A549 (cell line): ENCODE data around the gene C2CD3.
A peak's percentile ranks its signal among the peaks of the same experiment; 100 is the strongest.

Source experiments
- ATOH8 ChIP-seq: fragments of 250-450 bp; sonication (Bioruptor Pico); IDR thresholded peaks from 2 replicates; pipeline ENCODE4 v1.5.0; 2020; ENCODE audit warnings: low read depth, mild to moderate bottlenecking, moderate library complexity
- BHLHE40 ChIP-seq: IDR thresholded peaks from 2 replicates; pipeline ENCODE4 v1.6.1; 2012; ENCODE audit warnings: low read depth, low read length, inconsistent platforms
- CTCF ChIP-seq: fragments of >200 bp; sonication (Bioruptor Twin); formaldehyde crosslinking; IDR thresholded peaks from 3 replicates; pipeline ENCODE4 v1.5.1; 2016
- ELK1 ChIP-seq: fragments of 150-350 bp; IDR thresholded peaks from 2 replicates; pipeline ENCODE4 v1.6.1; 2014; ENCODE audit warnings: low read depth, mild to moderate bottlenecking, low read length
- EP300 ChIP-seq, 2 experiments: fragments of >200 bp; sonication (Bioruptor Twin); formaldehyde crosslinking; IDR thresholded peaks; 2 replicates in 1 of 2; 3 replicates in 1 of 2; pipeline ENCODE4 v1.6.1; 2016 to 2017
- HOXA7 ChIP-seq: fragments of 250-450 bp; sonication (Bioruptor Pico); IDR thresholded peaks from 2 replicates; pipeline ENCODE4 v1.5.0; 2020; ENCODE audit warnings: mild to moderate bottlenecking, moderate library complexity
- MAX ChIP-seq: IDR thresholded peaks from 2 replicates; pipeline ENCODE4 v1.6.1; 2012
- MYC ChIP-seq: IDR thresholded peaks from 2 replicates; pipeline ENCODE4 v1.6.1; 2012; ENCODE audit warnings: mild to moderate bottlenecking, inconsistent platforms, low read length, improper control_type of control experiment, borderline replicate concordance
- NFE2L2 ChIP-seq: fragments of 150-350 bp; conservative IDR thresholded peaks from 2 replicates; pipeline ENCODE4 v1.6.1; 2014; ENCODE audit warnings: low read length
- PBX3 ChIP-seq: IDR thresholded peaks from 2 replicates; pipeline ENCODE4 v1.6.1; 2012
- POLR2A ChIP-seq: IDR thresholded peaks from 2 replicates; pipeline ENCODE4 v1.6.1; 2012; ENCODE audit warnings: mild to moderate bottlenecking, low read length
- RAD21 ChIP-seq, 2 experiments: fragments of >200 bp in 1 of 2; sonication (Bioruptor Twin) in 1 of 2; formaldehyde crosslinking in 1 of 2; IDR thresholded peaks in 1 of 2; conservative IDR thresholded peaks in 1 of 2; 2 replicates in 1 of 2; 3 replicates in 1 of 2; pipeline ENCODE4 v1.6.1; 2012 to 2018; ENCODE audit warnings: inconsistent platforms in 1 of 2
- RCOR1 ChIP-seq: fragments of 150-350 bp; IDR thresholded peaks from 2 replicates; pipeline ENCODE4 v1.6.1; 2014; ENCODE audit warnings: antibody characterized with exemption, low read length, low read depth
- ZSCAN20 ChIP-seq: fragments of 250-450 bp; sonication (Bioruptor Pico); IDR thresholded peaks from 2 replicates; pipeline ENCODE4 v1.8.0; 2022; ENCODE audit warnings: mild to moderate bottlenecking, moderate library complexity

GRCh38 chr11:73965076-73965763 is 205.6 kb downstream of the C2CD3 start:
- TF ChIP-seq EP300 (IDR thresholded peaks at IDR 0.05) (no peak), PBX3 (no peak), MAX (no peak), RCOR1 (no peak), NFE2L2 (no peak), BHLHE40 (no peak), CTCF (no peak), MYC (no peak), POLR2A (no peak), ZSCAN20 (CRISPR knock-in tag) (no peak), ATOH8 (CRISPR knock-in tag) (no peak), RAD21 (conservative IDR thresholded peaks at IDR 0.05 in 1 of 2, IDR thresholded peaks at IDR 0.05 in 1 of 2) (peak in 1 of 2 experiments; percentile 39; a peak in 2 of 5 replicates), HOXA7 (no peak), ELK1 (no peak)
